ENCODE data around the gene CLCN7. TPM values are rescaled to one million over a fixed set of nuclear protein-coding genes. Genes with fewer than 3 reads are reported as not detected.

CLCN7 gene
- total RNA-seq, 1 experiment from 2014 or later, result 70.0 TPM

DNA sequence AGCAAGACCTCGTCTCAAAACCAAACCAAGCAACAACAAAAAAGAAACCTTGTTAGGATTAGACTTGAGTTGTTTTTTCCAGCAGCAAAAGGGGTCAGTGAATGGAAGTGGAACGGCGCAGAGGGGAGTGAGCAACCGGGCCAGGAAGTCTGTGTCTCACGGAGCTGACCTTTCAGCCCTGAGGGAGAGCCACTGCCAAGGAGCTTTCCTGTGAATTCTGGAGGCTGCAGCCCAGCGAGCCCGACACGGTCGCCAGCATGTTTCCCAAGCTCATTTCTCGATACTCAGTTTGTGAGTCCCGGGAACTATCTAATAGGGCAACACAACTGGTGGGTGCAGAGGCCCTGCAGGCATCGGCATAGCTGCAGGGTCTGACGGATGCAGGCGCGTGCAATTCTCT lies 37.9 kb upstream of the CLCN7 start:
- H4K20me1 ChIP-seq (ENCODE audit: control insufficient read depth, insufficient read depth, insufficient read length), result no peaks in the 10 kb centered on the region
- H3K14ac ChIP-seq (ENCODE audit: insufficient read depth, low read length), result no peak overlapping the region
- H3K9me3 Mint-ChIP-seq, result peaks cover 6 to 15% of the 10 kb centered on the region in 2 experiments; a peak in 3 of 5 replicates
- no peaks in the 10 kb centered on the region for H3K4me1 ChIP-seq (ENCODE audit: insufficient read depth, low read length)
- H3K79me1 ChIP-seq (ENCODE audit: insufficient read depth, low read depth, low read length, poor library complexity, severe bottlenecking), result no peaks in the 10 kb centered on the region
- no peak overlapping the region for H2AK5ac ChIP-seq (ENCODE audit: insufficient read length, low read length)
- H2BK120ac ChIP-seq (ENCODE audit: low read depth, low read length, poor library complexity, severe bottlenecking), result no peak overlapping the region
- H3K4me3 Mint-ChIP-seq, result no peak overlapping the region
- H3K9me3 ChIP-seq (ENCODE audit: control insufficient read depth, low read depth, low read length), result no peaks in the 10 kb centered on the region
- H4K91ac ChIP-seq (ENCODE audit: insufficient read length, low read depth, low read length), result no peak overlapping the region
- no peak overlapping the region for H2BK5ac ChIP-seq (ENCODE audit: insufficient read length, low read length)
- H2AFZ ChIP-seq (ENCODE audit: low read length), result no peak overlapping the region
- H2BK15ac ChIP-seq (ENCODE audit: low read depth, low read length), result no peak overlapping the region
- H3K27ac ChIP-seq (ENCODE audit: insufficient read length, low read depth, low read length), result no peak overlapping the region
- H3K27me3 ChIP-seq (ENCODE audit: insufficient read depth, low read length), result no peaks in the 10 kb centered on the region
- H3K23me2 ChIP-seq (ENCODE audit: insufficient read length, low read depth, low read length, poor library complexity, severe bottlenecking), result no peaks in the 10 kb centered on the region
- peak overlapping the region in 1 of 3 experiments; percentile 14; a peak in 1 of 7 replicates for H3K27ac Mint-ChIP-seq
- H3T11ph ChIP-seq (ENCODE audit: low read length), result no peak overlapping the region
- H3K79me2 ChIP-seq (ENCODE audit: insufficient read depth, low read length), result no peaks in the 10 kb centered on the region
- no peak overlapping the region for H4K5ac ChIP-seq (ENCODE audit: insufficient read length, low read depth, low read length)
- peaks cover 10 to 33% (median 32%) of the 10 kb centered on the region in 3 experiments; a peak in 6 of 7 replicates for H3K36me3 Mint-ChIP-seq (ENCODE audit: insufficient read depth in 1 of 3, low read depth in 3 of 3)
- no peak overlapping the region for H3K4ac ChIP-seq (ENCODE audit: low read depth, low read length)
- no peak overlapping the region for H2BK12ac ChIP-seq (ENCODE audit: insufficient read length, low read depth, low read length)
- H3K4me2 ChIP-seq (ENCODE audit: insufficient read depth, insufficient read length, low read length), result no peak overlapping the region
- no peak overlapping the region for H3K18ac ChIP-seq (ENCODE audit: insufficient read length, low read depth, low read length)
- WGBS (ENCODE audit: extremely low coverage, insufficient read length, low lambda C conversion rate), result no CpG with 5 or more reads among the region's 15 CpGs
- no peak overlapping the region for H2BK20ac ChIP-seq (ENCODE audit: low read depth, low read length, poor library complexity, severe bottlenecking)
- H4K8ac ChIP-seq (replicated peaks; ENCODE audit: insufficient read length, low read depth, low read length), result no peak overlapping the region
- no peak overlapping the region for H3K9ac ChIP-seq (ENCODE audit: extremely low read depth, insufficient read length, low read length)
- H3K27me3 Mint-ChIP-seq (ENCODE audit: low read depth), result no peaks in the 10 kb centered on the region; the same call in 1 of the 2 replicates
- DNase-seq, result no peak
- no peak overlapping the region for H3K23ac ChIP-seq (ENCODE audit: insufficient read length, low read depth, low read length)
- H3K56ac ChIP-seq (ENCODE audit: insufficient read length, low read depth, low read length), result no peak overlapping the region
- H3K4me1 Mint-ChIP-seq, result no peaks in the 10 kb centered on the region
- TF ChIP-seq, protein P1, sequence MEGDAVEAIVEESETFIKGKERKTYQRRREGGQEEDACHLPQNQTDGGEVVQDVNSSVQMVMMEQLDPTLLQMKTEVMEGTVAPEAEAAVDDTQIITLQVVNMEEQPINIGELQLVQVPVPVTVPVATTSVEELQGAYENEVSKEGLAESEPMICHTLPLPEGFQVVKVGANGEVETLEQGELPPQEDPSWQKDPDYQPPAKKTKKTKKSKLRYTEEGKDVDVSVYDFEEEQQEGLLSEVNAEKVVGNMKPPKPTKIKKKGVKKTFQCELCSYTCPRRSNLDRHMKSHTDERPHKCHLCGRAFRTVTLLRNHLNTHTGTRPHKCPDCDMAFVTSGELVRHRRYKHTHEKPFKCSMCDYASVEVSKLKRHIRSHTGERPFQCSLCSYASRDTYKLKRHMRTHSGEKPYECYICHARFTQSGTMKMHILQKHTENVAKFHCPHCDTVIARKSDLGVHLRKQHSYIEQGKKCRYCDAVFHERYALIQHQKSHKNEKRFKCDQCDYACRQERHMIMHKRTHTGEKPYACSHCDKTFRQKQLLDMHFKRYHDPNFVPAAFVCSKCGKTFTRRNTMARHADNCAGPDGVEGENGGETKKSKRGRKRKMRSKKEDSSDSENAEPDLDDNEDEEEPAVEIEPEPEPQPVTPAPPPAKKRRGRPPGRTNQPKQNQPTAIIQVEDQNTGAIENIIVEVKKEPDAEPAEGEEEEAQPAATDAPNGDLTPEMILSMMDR (conservative IDR thresholded peaks at IDR 0.05), result no peak
